Activated effector memory CD4-positive, alpha-beta T cell treated with anti-CD3 and anti-CD28 coated beads, Interleukin-2, amount 50 U/mL, for 16 hours (primary cell): ENCODE results near the gene ARHGAP9.

Experiments
- DNase-seq: peaks from one replicate; pipeline ENCODE4 v3.0.0-alpha.2; 2020

The ARHGAP9 gene

GRCh38 chr12:57490126-57490525 is 10.5 kb upstream of the ARHGAP9 start:
- no peak for DNase-seq

GRCh38 chr12:57489157-57489641 is 9.5 kb upstream of the ARHGAP9 start:
- DNase-seq, result no peak

GRCh38 chr12:57488402-57489156 is 8.9 kb upstream of the ARHGAP9 start:
- no peak for DNase-seq

- DNase-seq, result peak; percentile 98
These were observed 8.1 kb upstream of the ARHGAP9 start, which contains the start of gene MARS1 for GRCh38 chr12:57487597-57488401. TSS of gene MARS1 (plus strand) at chr12:57488068. CDS start at chr12:57488091, 23 bp downstream.

- DNase-seq, result no peak
These were observed 7.5 kb upstream of the ARHGAP9 start for GRCh38 chr12:57487055-57487596.

GRCh38 chr12:57485695-57486094 is 6.0 kb upstream of the ARHGAP9 start:
- no peak for DNase-seq

GRCh38 chr12:57483466-57483865 is 3.8 kb upstream of the ARHGAP9 start:
- no peak for DNase-seq

- no peak for DNase-seq
These were observed 2.0 kb upstream of the ARHGAP9 start for GRCh38 chr12:57481671-57482070.

- DNase-seq, result no peak
These were observed 657 bp downstream of the ARHGAP9 start for GRCh38 chr12:57479043-57479375.

GRCh38 chr12:57477710-57478681 is 1.7 kb downstream of the ARHGAP9 start:
- DNase-seq, result peak; percentile 84

- DNase-seq, result no peak
These were observed 2.5 kb downstream of the ARHGAP9 start for GRCh38 chr12:57476993-57477709.

GRCh38 chr12:57476162-57476992 is 3.3 kb downstream of the ARHGAP9 start:
- peak; percentile 87 for DNase-seq

- DNase-seq, result no peak
These were observed 4.2 kb downstream of the ARHGAP9 start for GRCh38 chr12:57475271-57476161.

- DNase-seq, result no peak
These were observed 4.8 kb downstream of the ARHGAP9 start for GRCh38 chr12:57474862-57475261.

- no peak for DNase-seq
These were observed 5.2 kb downstream of the ARHGAP9 start for GRCh38 chr12:57474430-57474829.

GRCh38 chr12:57473886-57474285 is 5.8 kb downstream of the ARHGAP9 start:
- no peak for DNase-seq

- DNase-seq, result no peak
These were observed 6.3 kb downstream of the ARHGAP9 start for GRCh38 chr12:57473392-57473791.

- DNase-seq, result no peak
These were observed 7.3 kb downstream of the ARHGAP9 start for GRCh38 chr12:57472391-57472790.

GRCh38 chr12:57471661-57472060 is 8.0 kb downstream of the ARHGAP9 start:
- DNase-seq, result no peak
